Measurements from ENCODE around the gene AARSD1.

GRCh38 chr17:43003542-43004172 lies 39.4 kb upstream of the AARSD1 start:
- TF ChIP-seq POLR2AphosphoS5 (IDR thresholded peaks at IDR 0.05; ENCODE audit: low read depth, low read length) (no peak; the same call in none of the 2 replicates), REST (IDR thresholded peaks at IDR 0.05; ENCODE audit: insufficient read depth in 1 of 2, low read depth in 2 of 2, low read length in 2 of 2) (no peak), SIN3A (IDR thresholded peaks at IDR 0.05; ENCODE audit: borderline replicate concordance, insufficient read depth, low read length) (no peak; the same call in 1 of the 2 replicates), FOXP2 (optimal IDR thresholded peaks at IDR 0.05; ENCODE audit: borderline replicate concordance, extremely low read depth, extremely low read length, insufficient read depth) (no peak)
